ENCODE data around the gene UHRF1. TPM values are rescaled to one million over a fixed set of nuclear protein-coding genes. Genes with fewer than 3 reads are reported as not detected.

The UHRF1 gene
- total and polyA plus RNA-seq, 2 of the 13 experiments (the other 11 are each of a cell fraction or from before 2014, with no cell fraction given): 6.8 to 78.4 TPM

GRCh38 chr19:4968462-4969291, 59.4 kb downstream of the UHRF1 start, which contains the start of gene KDM4B (continued):
- TF ChIP-seq RBM39 (IDR thresholded peaks at IDR 0.05; ENCODE audit: low read depth, low read length, poor library complexity, severe bottlenecking): peak; percentile 37
- no peak for TF ChIP-seq KMT2A (CRISPR knock-in tag; IDR thresholded peaks at IDR 0.05)
- TF ChIP-seq ZNF292 (CRISPR knock-in tag; IDR thresholded peaks at IDR 0.05; ENCODE audit: borderline replicate concordance, low read depth): 0 out of 2 replicates have a peak, but pooled peaks have one; percentile 49
- TF ChIP-seq NR0B2 (CRISPR knock-in tag; IDR thresholded peaks at IDR 0.05): no peak
- TF ChIP-seq TEAD3 (CRISPR knock-in tag; optimal IDR thresholded peaks at IDR 0.05; ENCODE audit: borderline replicate concordance): peak; percentile 69
- no peak for TF ChIP-seq FOXP1 (IDR thresholded peaks at IDR 0.05)
- no peak for TF ChIP-seq FOXP1 (CRISPR knock-in tag; IDR thresholded peaks at IDR 0.05)
- no peak for TF ChIP-seq ZBTB44 (CRISPR knock-in tag; IDR thresholded peaks at IDR 0.05)
- TF ChIP-seq ATRX (CRISPR knock-in tag; IDR thresholded peaks at IDR 0.05; ENCODE audit: borderline replicate concordance): no peak
- TF ChIP-seq ATF3 (CRISPR knock-in tag; IDR thresholded peaks at IDR 0.05): no peak
- no peak for TF ChIP-seq ZBTB21 (CRISPR knock-in tag; IDR thresholded peaks at IDR 0.05)
- TF ChIP-seq NFE2L2 (IDR thresholded peaks at IDR 0.05; ENCODE audit: low read length): no peak
- no peak for TF ChIP-seq ZUFSP (CRISPR knock-in tag; IDR thresholded peaks at IDR 0.05; ENCODE audit: borderline replicate concordance)
- no peak for TF ChIP-seq BRF2 (CRISPR knock-in tag; IDR thresholded peaks at IDR 0.05)
- peak; percentile 54; the same call in 1 of the 2 replicates for TF ChIP-seq ZKSCAN1 (IDR thresholded peaks at IDR 0.05; ENCODE audit: low read length)
- no peak for TF ChIP-seq ZC3H13 (CRISPR knock-in tag; IDR thresholded peaks at IDR 0.05)
- peak; percentile 15 for TF ChIP-seq ELF1 (CRISPR knock-in tag; IDR thresholded peaks at IDR 0.05)
- no peak for TF ChIP-seq ZNF75D (CRISPR knock-in tag; IDR thresholded peaks at IDR 0.05; ENCODE audit: borderline replicate concordance)
- no peak; the same call in 1 of the 2 replicates for TF ChIP-seq ARNT2 (CRISPR knock-in tag; IDR thresholded peaks at IDR 0.05; ENCODE audit: low read depth)
- TF ChIP-seq MXD1 (CRISPR knock-in tag; IDR thresholded peaks at IDR 0.05): no peak
- TF ChIP-seq ZEB1 (IDR thresholded peaks at IDR 0.05; ENCODE audit: insufficient replicate concordance, low read depth): no peak
- no peak; the same call in 1 of the 2 replicates for TF ChIP-seq SP1 (IDR thresholded peaks at IDR 0.05)
- peak; percentile 74; the same call in 1 of the 2 replicates for TF ChIP-seq SP1 (CRISPR knock-in tag; IDR thresholded peaks at IDR 0.05)
- TF ChIP-seq FOXK2 (IDR thresholded peaks at IDR 0.05): peak; percentile 37; the same call in 1 of the 2 replicates
- TF ChIP-seq ZNF569 (CRISPR knock-in tag; IDR thresholded peaks at IDR 0.05; ENCODE audit: borderline replicate concordance): no peak
- TF ChIP-seq SRY (CRISPR knock-in tag; IDR thresholded peaks at IDR 0.05): no peak
